B cell (primary cell): ENCODE results near the gene ASIC4. TPM values are rescaled to one million over a fixed set of nuclear protein-coding genes. Genes with fewer than 3 reads are reported as not detected.

ENCODE experiments used
- ATAC-seq: fragments of 200-7000 bp; cut with Tn5 transposase; one replicate; pipeline ENCODE4 v1.10.0; 2021; ENCODE audit warnings: low read depth, mild to moderate bottlenecking, moderate number of reproducible peaks, moderate library complexity
- CTCF ChIA-PET: fragments of 350-600 bp; sonication (Branson Sonifier 250); formaldehyde crosslinking; loops from one replicate; lab custom pipeline; 2021; ENCODE audit warnings: antibody characterized with exemption, inconsistent platforms; lab: Charles Lee
- POLR2A ChIA-PET: fragments of 350-600 bp; sonication (Branson Sonifier 250); formaldehyde crosslinking; loops from one replicate; lab custom pipeline; 2021; ENCODE audit warnings: antibody characterized with exemption; lab: Charles Lee
- DNase-seq: peaks from one replicate; pipeline ENCODE4 v3.0.0; 2013
- H2AFZ ChIP-seq: 2 replicates; pipeline ENCODE4 v1.6.1; 2012; ENCODE audit warnings: mild to moderate bottlenecking, low read depth, low read length; ENCODE audit not compliant: insufficient read depth, poor library complexity, severe bottlenecking
- H3K27ac ChIP-seq, 2 donors: 1 replicate in 1 of 2; 2 replicates in 1 of 2; pipeline ENCODE4 v1.5.1; 2012 to 2013; ENCODE audit warnings: low read length in 2 of 2, mild to moderate bottlenecking in 2 of 2, moderate library complexity in 1 of 2
- H3K27me3 ChIP-seq, 4 experiments: fragments of 200-600 bp in 1 of 4; sonication (generic) in 1 of 4; replicated peaks in 1 of 4; 1 replicate in 2 of 4; 2 replicates in 2 of 4; pipeline versions ENCODE4 v1.6.1 to v1.7.0; 2013 to 2016; ENCODE audit warnings: low read length in 3 of 4, mild to moderate bottlenecking in 2 of 4, mixed read lengths in 1 of 4, moderate library complexity in 1 of 4; ENCODE audit not compliant: insufficient read depth in 4 of 4, control insufficient read depth in 3 of 4; ENCODE audit errors: control extremely low read depth in 1 of 4
- H3K36me3 ChIP-seq, 2 experiments: replicated peaks in 1 of 2; 1 replicate in 1 of 2; 2 replicates in 1 of 2; pipeline versions ENCODE4 v1.6.1 to v1.7.1; 2013; ENCODE audit warnings: low read length in 1 of 2; ENCODE audit not compliant: insufficient read depth in 2 of 2, control insufficient read depth in 1 of 2; ENCODE audit errors: control extremely low read depth in 1 of 2, extremely low read depth in 1 of 2
- H3K4me1 ChIP-seq, 2 donors: fragments of 200-600 bp in 1 of 2; sonication (generic) in 1 of 2; 1 replicate in 1 of 2; 2 replicates in 1 of 2; pipeline versions ENCODE4 v1.5.1 to v1.6.1; 2013 to 2017; ENCODE audit warnings: low read length in 2 of 2; ENCODE audit not compliant: control insufficient read depth in 2 of 2, insufficient read depth in 2 of 2
- H3K4me2 ChIP-seq: replicated peaks from 2 replicates; pipeline ENCODE3; 2012; ENCODE audit warnings: mild to moderate bottlenecking, low read depth, low read length; ENCODE audit not compliant: poor library complexity, severe bottlenecking
- H3K4me3 ChIP-seq, 5 experiments: fragments of 200-600 bp in 1 of 5; sonication (generic) in 1 of 5; 1 replicate in 3 of 5; 2 replicates in 2 of 5; pipeline versions ENCODE4 v1.5.1 to v1.7.0; 2011 to 2016; ENCODE audit warnings: low read length in 4 of 5, mild to moderate bottlenecking in 4 of 5, low read depth in 2 of 5, control low read depth in 1 of 5, moderate library complexity in 1 of 5; ENCODE audit not compliant: insufficient read depth in 1 of 5; ENCODE audit errors: control extremely low read depth in 1 of 5, extremely low read depth in 1 of 5
- H3K79me2 ChIP-seq: fragments of 200-600 bp; sonication (generic); one replicate; pipeline ENCODE4 v1.6.0; 2016; ENCODE audit warnings: low read length; ENCODE audit not compliant: control insufficient read depth, insufficient read depth
- H3K9ac ChIP-seq: fragments of 200-600 bp; sonication (generic); 2 replicates; pipeline ENCODE4 v1.6.1; 2017; ENCODE audit warnings: mild to moderate bottlenecking, low read length, moderate library complexity
- H3K9me3 ChIP-seq, 3 donors: one replicate each; pipeline versions ENCODE4 v1.6.1 to v1.7.1; 2013; ENCODE audit warnings: low read length in 2 of 3; ENCODE audit not compliant: control insufficient read depth in 2 of 3, insufficient read depth in 1 of 3; ENCODE audit errors: control extremely low read depth in 1 of 3
- H4K20me1 ChIP-seq: 2 replicates; pipeline ENCODE4 v1.6.0; 2012; ENCODE audit warnings: mild to moderate bottlenecking, low read length; ENCODE audit not compliant: insufficient read depth, control insufficient read depth, poor library complexity, severe bottlenecking
- H3K27ac Mint-ChIP-seq: one replicate; pipeline ENCODE4 v1.8.0; 2021; ENCODE audit warnings: mixed read lengths
- H3K27me3 Mint-ChIP-seq: one replicate; pipeline ENCODE4 v1.8.0; 2021; ENCODE audit warnings: mixed read lengths
- H3K4me1 Mint-ChIP-seq: one replicate; pipeline ENCODE4 v1.8.0; 2021; ENCODE audit warnings: mixed read lengths
- H3K4me3 Mint-ChIP-seq: one replicate; pipeline ENCODE4 v1.8.0; 2021; ENCODE audit warnings: mixed read lengths
- H3K9me3 Mint-ChIP-seq: one replicate; pipeline ENCODE4 v1.8.0; 2022; ENCODE audit warnings: mixed read lengths; ENCODE audit not compliant: insufficient read depth
- EZH2 ChIP-seq: IDR thresholded peaks from 2 replicates; pipeline ENCODE4 v1.6.1; 2012; ENCODE audit warnings: borderline replicate concordance, low read depth, mild to moderate bottlenecking, moderate library complexity, low read length; ENCODE audit not compliant: insufficient read depth, poor library complexity, severe bottlenecking
- WGBS: methylation state at CpG from one replicate; pipeline ENCODE4 v1.1.5; 2013; ENCODE audit warnings: missing lambda C conversion rate; ENCODE audit not compliant: insufficient coverage; 5-methylcytosine and 5-hydroxymethylcytosine counted together
- intact Hi-C: fragments of 100-400 bp; cut with micrococcal nuclease; formaldehyde crosslinking; loops from one replicate; pipeline ENCODE4 v1.10.0; 2022
- polyA plus RNA-seq: library from polyadenylated mRNA; depleted of rRNA; stranded (reverse); fragments of >200 nt; gene quantifications from 2 replicates; pipeline ENCODE4 v1.2.3, GENCODE V29; 2012
- total RNA-seq, 2 donors: library from RNA; stranded (reverse); fragments of 120-200 nt in 1 of 2; gene quantifications; 1 replicate in 1 of 2; 2 replicates in 1 of 2; pipeline versions ENCODE4 v1.2.3 to v1.2.4, GENCODE V29; 2013 to 2022
- TF ChIP-seq, protein P1 (sequence below): fragments of 200-600 bp; IDR thresholded peaks from one replicate; pipeline ENCODE4 v1.8.0; 2022; ENCODE audit warnings: antibody characterized with exemption, mild to moderate bottlenecking

Gene ASIC4
- total and polyA plus RNA-seq, 2 donors (not counting 1 experiment from before 2014, with no cell fraction given) = not detected

DNA sequence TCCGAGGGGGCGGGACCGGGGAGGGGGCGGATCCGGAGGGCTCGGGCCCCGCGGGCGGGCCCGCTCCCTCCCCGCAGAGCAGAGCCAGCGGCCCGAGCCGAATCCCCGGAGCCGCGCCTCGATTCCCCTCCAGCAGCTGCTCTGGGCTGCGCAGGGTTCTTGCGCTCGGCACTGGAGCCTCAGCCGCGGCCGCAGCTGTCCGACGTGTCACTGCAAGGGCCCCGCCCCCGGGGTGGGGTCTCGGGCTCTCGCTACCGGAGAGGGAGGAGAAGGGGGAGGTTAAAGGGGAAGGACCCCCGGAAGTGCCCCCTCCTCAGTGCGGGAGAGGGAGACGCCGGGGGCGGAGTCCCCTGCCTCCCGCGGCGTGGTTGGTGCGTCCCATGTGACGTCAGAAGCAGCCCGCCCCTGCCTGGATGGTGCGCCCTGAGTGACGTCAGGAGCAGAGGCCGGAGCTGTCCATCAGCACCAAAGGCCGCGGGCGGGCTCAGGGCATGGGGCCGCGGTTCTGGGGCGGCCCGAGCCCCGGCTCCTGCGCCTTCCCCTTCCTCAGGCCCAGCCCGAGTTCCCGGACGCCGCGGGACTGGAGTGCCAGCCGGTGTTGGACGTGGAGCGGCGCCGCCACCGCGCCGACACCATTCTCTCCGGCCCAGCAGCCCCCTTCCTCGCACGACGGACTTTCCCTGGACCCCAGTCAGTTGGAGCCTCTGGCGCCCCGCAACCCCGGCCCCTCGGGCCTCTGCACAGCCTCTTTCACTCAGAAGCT is 29.5 kb downstream of the ASIC4 start, which contains the start of the genes CHPF and TMEM198:
CHPF (minus strand) TSS at position 214 of the 763 bp plus-strand sequence. CDS start 271 bp downstream, outside the sequence.
TMEM198 (plus strand) TSS at position 433 of the 763 bp plus-strand sequence. CDS start 700 bp downstream, outside the sequence.
- under 1% methylated on average over 75 of the region's 75 CpGs for WGBS
- peaks cover 24% of the 10 kb centered on the region for H3K4me1 Mint-ChIP-seq
- Histone ChIP-seq H3K4me3 (peak within 1 kb of the TSS in 4 of 5 experiments; percentile 63 to 78 (median 67)), H3K79me2 (no peaks in the 10 kb centered on the region), H3K36me3 (no peaks in the 10 kb centered on the region), H3K4me1 (peaks cover 29 to 31% of the 10 kb centered on the region in 2 donors), H3K27ac (peak within 1 kb of the TSS in 1 of 2 donors; percentile 35), H3K9me3 (peaks cover 0 to 26% (median 0%) of the 10 kb centered on the region in 3 donors), H3K27me3 (peaks cover 0 to 82% (median 21%) of the 10 kb centered on the region in 4 experiments), H4K20me1 (no peaks in the 10 kb centered on the region), H2AFZ (peak within 1 kb of the TSS; percentile 86), H3K9ac (peak within 1 kb of the TSS; percentile 70), H3K4me2 (peak within 1 kb of the TSS; percentile 98)
- POLR2A ChIA-PET = interaction anchor here (1.0 to 1.3 kb wide), 2 partner anchors 9 to 289 kb away, joined by 4 read pairs; no protein-coding TSS in a partner anchor
- DNase-seq (peak; percentile 93), ATAC-seq (peak; percentile 80)
- H3K4me3 Mint-ChIP-seq = peak within 1 kb of the TSS; percentile 83
- CTCF ChIA-PET = interaction anchor here (1.0 to 1.3 kb wide), 6 partner anchors 10 to 146 kb away, joined by 3 to 5 read pairs (median 4); no protein-coding TSS in a partner anchor
- no peak for TF ChIP-seq EZH2
- TF ChIP-seq, protein P1, sequence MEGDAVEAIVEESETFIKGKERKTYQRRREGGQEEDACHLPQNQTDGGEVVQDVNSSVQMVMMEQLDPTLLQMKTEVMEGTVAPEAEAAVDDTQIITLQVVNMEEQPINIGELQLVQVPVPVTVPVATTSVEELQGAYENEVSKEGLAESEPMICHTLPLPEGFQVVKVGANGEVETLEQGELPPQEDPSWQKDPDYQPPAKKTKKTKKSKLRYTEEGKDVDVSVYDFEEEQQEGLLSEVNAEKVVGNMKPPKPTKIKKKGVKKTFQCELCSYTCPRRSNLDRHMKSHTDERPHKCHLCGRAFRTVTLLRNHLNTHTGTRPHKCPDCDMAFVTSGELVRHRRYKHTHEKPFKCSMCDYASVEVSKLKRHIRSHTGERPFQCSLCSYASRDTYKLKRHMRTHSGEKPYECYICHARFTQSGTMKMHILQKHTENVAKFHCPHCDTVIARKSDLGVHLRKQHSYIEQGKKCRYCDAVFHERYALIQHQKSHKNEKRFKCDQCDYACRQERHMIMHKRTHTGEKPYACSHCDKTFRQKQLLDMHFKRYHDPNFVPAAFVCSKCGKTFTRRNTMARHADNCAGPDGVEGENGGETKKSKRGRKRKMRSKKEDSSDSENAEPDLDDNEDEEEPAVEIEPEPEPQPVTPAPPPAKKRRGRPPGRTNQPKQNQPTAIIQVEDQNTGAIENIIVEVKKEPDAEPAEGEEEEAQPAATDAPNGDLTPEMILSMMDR = no peak
- peak within 1 kb of the TSS; percentile 50 for H3K27ac Mint-ChIP-seq
- H3K27me3 Mint-ChIP-seq = peaks cover 40% of the 10 kb centered on the region
- H3K9me3 Mint-ChIP-seq = no peaks in the 10 kb centered on the region
- intact Hi-C loops = loop anchor here (1.0 to 2.0 kb wide), 5 partner anchors 9 to 383 kb away; partner anchors contain the start of genes GMPPA and NHEJ1
